ENCODE data around the gene RPP21. TPM values are rescaled to one million over a fixed set of nuclear protein-coding genes. Genes with fewer than 3 reads are reported as not detected.
"Not testable (repeated sequence)": the region's sequence is repeated elsewhere in the genome, so short reads cannot be mapped to it uniquely, and the experiment has no call there.

The RPP21 gene
- total RNA-seq, 1 donor from 2014 or later, result 60.3 TPM

DNA sequence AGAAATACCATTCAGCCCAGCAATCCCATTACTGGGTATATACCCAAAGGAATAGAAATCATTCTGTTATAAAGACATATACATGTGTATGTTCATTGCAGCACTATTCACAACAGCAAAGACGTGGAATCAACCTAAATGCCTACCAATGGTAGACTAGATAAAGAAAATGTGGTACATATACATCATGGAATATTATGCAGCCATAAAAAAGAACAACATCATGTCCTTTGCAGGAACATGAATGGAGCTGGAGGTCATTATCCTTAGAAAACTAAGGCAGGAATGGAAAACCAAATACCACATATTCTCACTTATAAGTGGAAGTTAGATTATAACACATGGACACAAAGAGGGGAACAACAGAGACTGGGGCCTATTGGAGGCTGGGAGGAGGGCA, 24.3 kb downstream of the RPP21 start:
- not testable (repeated sequence) for DNase-seq (ENCODE audit: extremely low read depth, low read depth, low spot score)

DNA sequence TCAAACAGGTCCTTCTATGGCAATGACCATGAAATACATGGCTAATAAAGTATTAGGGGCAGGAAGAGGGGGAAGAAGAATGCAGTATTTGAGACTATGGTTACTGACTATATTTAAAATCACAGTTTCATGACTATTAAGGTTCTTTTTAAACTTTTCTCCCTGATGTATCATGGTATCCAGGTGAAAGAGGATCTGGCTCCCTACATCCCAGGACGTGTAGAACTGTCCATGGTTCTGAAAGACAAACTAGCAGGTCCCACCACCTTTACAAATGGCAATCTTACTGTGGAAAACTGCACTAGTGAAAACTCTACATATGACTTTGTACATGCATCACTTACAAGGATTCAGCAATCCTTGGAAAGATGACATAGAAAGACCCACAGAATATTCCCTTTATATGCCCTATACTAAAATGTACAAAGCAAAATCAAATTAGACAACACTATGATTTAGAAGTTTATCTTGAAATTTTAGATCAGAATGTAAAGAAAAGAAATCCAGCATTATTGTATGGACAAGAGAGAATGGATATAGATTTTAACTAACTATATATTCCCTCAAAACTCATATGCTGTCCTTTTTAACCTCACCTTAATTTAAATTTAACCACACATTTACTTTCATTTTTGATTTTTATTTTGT, 33.5 kb downstream of the RPP21 start:
- no peak for DNase-seq (ENCODE audit: extremely low read depth, low read depth, low spot score)

DNA sequence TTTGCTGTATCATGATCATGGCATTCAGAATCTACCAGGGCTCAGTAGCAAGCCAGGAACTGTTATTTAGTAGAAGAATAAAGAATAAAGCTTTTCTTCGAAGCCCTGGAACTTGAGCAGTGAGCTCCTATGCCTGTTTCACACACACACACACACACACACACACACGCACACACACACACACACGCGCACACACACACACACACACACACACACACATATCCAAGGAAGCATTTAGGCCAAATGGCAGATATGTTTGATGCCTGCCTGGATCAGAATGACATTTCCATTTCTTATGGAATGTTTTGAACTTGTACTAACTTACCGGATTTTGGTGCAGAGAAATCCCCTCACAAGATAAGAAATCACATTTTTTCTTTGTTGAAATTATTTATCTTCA, 35.5 kb downstream of the RPP21 start:
- DNase-seq (ENCODE audit: extremely low read depth, low read depth, low spot score), result no peak

DNA sequence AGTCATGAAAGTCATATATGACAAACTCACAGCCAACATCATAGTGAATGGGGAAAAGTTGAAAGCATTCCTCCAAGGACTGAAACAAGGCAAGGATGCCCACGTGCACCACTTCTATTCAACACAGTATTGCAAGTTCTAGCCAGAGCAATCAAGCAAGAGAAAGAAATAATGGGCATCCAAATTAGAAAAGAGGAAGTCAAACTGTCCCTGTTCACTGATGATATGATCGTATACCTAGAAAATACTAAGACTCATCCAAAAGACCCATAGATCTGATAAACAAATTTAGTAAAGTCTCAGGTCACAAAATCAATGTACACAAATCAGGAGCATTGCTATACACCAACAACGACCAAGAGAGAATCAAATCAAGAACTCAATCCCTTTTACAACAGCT, 41.2 kb downstream of the RPP21 start:
- DNase-seq (ENCODE audit: extremely low read depth, low read depth, low spot score), result no peak

DNA sequence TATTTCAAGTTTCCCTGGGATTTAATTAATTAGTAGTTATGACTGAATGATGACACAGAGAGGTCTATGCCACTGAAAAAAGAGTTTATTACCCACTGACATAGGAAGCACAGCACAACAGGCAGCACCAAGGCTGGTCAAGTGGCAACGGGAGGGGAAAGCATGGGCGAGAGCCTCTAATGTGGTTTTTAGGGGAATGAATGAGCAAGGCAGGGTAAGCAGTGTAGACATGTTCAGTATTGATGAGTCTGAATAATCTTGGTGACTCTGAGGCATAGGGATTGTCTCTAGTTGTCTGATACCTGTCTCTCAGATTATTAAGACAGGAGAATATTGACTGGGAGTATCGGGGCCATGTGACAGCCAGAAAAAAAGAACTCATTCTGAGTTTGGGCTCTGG, 46.3 kb downstream of the RPP21 start:
- DNase-seq (ENCODE audit: extremely low read depth, low read depth, low spot score), result no peak

DNA sequence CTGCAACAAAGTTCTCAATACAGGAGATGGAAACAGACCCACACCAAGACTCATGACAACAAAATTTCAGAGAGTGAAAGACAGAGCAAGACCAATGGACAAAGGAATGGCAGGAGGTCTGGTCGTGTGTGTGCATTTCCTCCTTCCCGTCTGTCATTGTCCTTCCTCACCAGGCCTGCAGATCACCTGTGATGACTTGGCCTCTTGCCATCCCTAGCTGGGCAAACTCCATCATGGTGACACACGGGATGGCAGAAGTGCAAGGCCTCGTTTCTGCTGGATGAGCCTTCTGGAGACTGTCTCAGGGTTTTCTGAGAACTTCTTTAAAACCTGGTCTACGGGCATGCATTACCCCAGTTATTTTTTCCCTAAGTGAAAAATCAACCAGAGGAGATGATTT, 49.2 kb downstream of the RPP21 start:
- DNase-seq (ENCODE audit: extremely low read depth, low read depth, low spot score), result no peak

Other genes starting within 250 kb of the RPP21 start
- not detected in 2 replicates for gene TRIM31, start 232.1 kb upstream of the RPP21 start, total RNA-seq
- gene TRIM40, start 209.0 kb upstream of the RPP21 start, total RNA-seq, result not detected in 2 replicates
- gene TRIM10, start 183.9 kb upstream of the RPP21 start, total RNA-seq, result not detected in 2 replicates
- gene TRIM15, start 181.6 kb upstream of the RPP21 start, total RNA-seq, result not detected in 2 replicates
- 39.7 and 44.9 TPM in 2 replicates for gene TRIM26, start 131.8 kb upstream of the RPP21 start, total RNA-seq
- 8.0 and 14.0 TPM in 2 replicates for gene TRIM39, start 18.2 kb upstream of the RPP21 start, total RNA-seq
- 412 and 601 TPM in 2 replicates for gene HLA-E, start 144.4 kb downstream of the RPP21 start, total RNA-seq
- gene GNL1, start 211.3 kb downstream of the RPP21 start, total RNA-seq, result 34.3 and 45.1 TPM in 2 replicates
- 6.1 and 7.9 TPM in 2 replicates for gene PRR3, start 212.1 kb downstream of the RPP21 start, total RNA-seq
- gene ABCF1, start 226.3 kb downstream of the RPP21 start, total RNA-seq, result 54.0 and 64.4 TPM in 2 replicates

Data from glomerular endothelial cell (primary cell).